Measurements from ENCODE around the gene CYP4B1.

DNA sequence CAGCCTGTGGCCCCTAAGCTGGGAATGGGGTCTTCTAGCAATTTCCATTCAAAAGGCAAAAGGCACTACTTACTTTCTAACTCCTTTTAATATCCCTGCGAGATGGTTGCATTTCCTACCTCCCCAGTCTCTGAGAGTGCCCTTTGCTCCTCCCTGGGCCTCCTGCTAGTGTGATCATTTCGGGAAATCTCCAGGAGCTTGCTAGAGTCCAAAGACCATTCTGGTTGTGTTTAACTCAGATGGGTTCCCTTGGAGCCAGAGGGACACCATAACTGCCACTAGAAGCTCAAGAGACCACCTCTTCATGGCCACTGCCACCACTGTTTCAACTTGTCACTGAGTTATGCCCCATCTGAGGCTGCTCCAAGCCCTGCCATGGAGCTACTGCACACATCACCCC is 34.4 kb upstream of the CYP4B1 start:
- TF ChIP-seq, protein P1, sequence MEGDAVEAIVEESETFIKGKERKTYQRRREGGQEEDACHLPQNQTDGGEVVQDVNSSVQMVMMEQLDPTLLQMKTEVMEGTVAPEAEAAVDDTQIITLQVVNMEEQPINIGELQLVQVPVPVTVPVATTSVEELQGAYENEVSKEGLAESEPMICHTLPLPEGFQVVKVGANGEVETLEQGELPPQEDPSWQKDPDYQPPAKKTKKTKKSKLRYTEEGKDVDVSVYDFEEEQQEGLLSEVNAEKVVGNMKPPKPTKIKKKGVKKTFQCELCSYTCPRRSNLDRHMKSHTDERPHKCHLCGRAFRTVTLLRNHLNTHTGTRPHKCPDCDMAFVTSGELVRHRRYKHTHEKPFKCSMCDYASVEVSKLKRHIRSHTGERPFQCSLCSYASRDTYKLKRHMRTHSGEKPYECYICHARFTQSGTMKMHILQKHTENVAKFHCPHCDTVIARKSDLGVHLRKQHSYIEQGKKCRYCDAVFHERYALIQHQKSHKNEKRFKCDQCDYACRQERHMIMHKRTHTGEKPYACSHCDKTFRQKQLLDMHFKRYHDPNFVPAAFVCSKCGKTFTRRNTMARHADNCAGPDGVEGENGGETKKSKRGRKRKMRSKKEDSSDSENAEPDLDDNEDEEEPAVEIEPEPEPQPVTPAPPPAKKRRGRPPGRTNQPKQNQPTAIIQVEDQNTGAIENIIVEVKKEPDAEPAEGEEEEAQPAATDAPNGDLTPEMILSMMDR (IDR thresholded peaks at IDR 0.05): no peak
- no peak for TF ChIP-seq POLR2A (IDR thresholded peaks at IDR 0.05)

Measured in tibial nerve (tissue), 3 donors.